ENCODE measurements around the gene LIPE.
A peak's percentile ranks its signal among the peaks of the same experiment; 100 is the strongest.

Gene LIPE

DNA sequence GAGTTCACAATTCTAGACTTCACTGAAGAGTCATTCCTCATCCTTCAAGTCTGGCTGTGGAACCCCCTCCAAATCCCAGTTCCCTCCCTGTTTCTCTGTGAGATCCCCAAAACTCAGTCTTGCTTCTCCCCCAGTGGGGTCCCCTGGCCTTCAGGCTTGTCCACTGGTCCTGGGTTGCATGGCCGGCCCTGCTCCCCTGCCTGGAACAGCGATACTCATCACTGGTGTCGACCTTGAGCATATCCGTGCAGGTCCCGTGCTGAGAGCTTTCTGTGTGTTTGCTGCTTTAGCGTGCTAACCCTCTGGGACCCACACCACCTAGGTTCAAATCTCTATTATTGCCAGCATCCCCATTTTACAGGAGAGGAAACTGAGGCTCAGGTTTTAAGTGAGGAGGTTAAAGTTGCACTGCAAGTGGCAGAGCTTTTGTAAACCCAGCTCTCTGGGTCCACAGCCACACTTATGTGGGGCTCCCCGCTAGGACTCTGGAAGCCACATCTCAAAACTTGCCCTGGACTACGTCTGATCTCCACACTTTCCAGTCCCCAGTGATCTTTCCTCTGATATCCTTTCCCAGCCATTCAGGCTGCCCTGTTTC, 15.5 kb downstream of the LIPE start:
- DNase-seq (ENCODE audit: low spot score) = no peak

DNA sequence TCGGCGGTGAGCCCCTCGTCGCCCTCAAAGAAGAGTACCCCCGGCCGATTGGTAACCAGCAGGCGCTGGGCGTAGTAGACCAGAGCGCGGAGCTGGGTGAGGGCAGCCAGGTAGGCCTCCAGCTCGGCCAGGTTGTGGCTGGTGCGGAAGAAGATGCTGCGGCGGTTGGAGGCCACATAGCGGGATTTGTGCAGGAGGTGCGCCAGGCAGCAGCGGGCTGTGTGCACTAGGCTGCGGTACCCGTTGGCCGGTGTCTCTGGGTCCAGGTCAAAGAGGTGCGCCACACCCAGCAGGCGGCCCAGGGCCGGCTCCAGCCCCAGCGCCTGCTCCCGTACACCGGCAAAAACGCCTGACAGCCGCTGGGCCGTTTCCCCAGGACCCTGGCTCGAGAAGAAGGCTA, 16.8 kb downstream of the LIPE start:
- DNase-seq (ENCODE audit: low spot score) = no peak

DNA sequence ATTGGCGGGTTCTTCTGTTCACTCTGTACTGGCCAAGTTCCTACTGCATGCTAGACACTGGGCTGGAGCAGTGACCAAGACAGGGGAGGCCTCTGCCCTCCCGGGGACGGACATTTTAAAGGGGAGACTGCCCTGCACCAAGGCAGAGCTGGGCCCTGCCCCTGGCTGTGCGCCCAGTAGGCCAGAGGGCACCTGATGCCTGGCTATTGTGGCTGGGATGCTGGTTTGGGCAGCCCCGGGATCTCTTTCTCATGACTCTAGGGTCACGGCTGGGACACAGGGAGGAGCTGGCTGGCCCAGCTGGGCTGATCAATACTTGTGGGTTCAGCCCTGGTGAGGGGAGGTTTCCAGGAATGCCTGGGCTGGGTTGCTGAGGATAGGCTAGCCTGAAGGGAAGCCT, 17.7 kb downstream of the LIPE start:
- DNase-seq (ENCODE audit: low spot score) = no peak

DNA sequence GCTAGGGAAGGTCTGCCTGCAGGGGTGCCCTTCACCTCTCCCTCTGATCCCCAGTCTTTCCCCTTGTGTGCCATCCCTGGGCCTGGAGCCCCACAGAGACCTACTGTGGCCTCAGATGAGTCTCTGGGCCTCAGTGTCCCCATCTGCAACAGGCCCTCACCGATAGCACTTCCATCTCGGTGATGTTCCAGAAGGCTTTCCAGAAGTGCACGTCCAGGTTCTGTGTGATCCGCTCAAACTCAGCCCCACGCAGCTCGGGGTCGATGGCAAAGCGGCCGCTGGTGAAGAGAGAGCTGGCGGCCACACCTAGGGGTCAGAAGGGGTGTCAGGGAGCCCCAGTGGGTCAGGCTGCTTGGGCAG, 19.4 kb downstream of the LIPE start:
- no peak for DNase-seq (ENCODE audit: low spot score)

DNA sequence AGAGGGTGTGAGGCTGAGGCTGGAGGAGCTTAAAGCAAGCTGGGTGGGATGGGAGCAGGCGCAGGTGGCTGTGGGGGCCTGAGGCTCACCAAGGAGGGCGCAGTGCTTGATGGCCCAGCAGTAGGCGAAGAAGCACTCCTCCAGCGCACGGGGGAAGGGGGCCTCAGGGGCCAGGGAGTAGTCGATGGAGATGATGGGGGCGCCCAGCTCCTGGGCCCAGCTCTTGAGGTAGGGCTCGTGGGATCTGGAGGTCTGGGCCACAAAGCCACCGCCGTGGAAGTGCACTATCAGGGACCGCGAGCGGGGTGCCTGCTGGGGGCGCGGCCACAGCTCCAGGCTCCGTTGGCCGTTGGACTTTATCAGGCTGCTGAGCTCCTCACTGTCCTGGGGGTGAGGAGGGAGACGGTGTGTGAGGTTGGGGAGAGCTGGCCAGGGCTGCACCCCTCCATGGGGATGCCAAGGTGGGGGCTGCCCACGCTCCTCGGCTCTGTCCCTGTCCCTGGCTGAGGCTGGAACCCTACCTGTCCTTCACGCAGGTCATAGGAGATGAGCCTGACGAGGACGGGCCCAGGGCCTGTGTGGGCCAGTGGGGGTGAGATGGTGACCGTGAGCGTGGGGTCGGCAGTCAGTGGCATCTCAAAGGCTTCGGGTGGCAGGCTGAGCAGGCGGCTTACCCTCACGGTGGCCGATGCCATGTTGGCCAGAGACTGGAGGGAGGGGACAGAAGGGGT, 19.9 kb downstream of the LIPE start:
- DNase-seq (ENCODE audit: low spot score) = no peak

DNA sequence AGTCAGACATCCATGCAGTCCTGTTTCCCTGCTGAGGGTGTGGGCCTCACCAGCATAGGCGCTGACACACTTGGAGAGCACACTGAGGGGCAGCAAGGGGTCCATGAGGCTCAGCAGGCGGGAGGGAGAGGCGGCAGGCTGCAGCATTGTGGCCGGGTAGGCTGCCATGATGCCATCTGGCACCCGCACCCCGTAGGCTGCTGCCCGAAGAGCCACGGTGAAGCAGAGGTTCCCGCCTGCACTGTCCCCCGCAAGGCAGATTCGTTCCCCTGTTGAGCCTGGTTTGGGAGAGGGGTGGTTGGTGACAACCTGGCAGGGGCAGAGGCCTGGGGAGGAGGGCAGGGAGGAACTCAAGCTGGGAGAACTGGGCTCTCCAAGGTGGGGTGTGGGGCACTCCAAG, 21.1 kb downstream of the LIPE start:
- DNase-seq (ENCODE audit: low spot score) = no peak

DNA sequence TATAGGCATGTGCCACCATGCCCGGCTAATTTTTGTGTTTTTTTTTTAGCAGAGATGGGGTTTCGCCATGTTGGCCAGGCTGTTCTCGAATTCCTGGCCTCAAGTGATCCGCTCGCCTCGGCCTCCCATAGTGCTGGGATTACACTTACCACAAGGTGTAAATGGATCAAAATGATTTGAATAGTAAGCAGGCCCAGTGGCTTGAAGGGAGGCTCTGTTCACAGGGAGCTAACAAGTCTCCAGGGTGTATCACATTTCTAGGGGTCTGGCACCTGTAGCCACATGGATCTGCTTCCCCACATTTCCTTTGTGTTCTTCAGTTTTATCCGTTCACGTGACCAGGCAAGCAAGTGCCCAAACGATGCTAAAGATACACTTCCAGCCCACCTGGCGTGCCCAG, 23.6 kb downstream of the LIPE start:
- no peak for DNase-seq (ENCODE audit: low spot score)

DNA sequence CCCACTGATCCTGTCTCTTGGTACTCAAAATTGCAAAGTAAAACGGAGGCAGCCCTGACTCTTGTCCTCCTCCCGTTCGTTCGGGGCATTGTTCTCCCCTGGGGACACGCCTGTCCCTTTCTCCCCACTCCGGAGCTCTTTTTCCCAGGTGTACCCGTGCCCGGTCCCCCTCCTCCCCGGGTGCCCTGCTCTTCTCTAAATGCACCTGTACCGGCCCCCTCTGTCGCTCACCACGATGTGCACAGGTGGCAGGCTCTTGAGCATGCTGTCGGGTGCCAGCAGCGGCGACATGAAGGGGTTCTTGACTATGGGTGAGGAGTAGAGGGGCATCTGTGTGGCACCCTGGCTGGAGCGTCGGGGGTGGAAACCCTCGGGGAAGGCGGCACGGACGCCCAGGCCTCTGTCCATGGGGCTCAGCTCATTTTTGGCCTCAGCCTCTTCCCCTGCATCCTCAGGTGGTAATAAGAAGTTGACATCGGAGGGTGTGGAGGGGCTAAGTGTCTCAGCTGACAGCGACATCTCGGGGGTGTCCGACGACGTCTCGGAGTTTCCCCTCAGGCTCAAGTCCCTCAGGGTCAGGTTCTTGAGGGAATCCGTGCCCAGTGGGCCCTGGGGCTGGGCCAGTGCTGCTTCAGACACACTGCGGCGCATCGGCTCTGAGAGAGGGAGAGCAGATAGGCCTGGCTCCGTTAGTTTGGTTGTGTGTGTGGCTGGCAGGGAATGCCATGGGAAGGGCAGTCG, 24.6 kb downstream of the LIPE start:
- DNase-seq (ENCODE audit: low spot score) = no peak

DNA sequence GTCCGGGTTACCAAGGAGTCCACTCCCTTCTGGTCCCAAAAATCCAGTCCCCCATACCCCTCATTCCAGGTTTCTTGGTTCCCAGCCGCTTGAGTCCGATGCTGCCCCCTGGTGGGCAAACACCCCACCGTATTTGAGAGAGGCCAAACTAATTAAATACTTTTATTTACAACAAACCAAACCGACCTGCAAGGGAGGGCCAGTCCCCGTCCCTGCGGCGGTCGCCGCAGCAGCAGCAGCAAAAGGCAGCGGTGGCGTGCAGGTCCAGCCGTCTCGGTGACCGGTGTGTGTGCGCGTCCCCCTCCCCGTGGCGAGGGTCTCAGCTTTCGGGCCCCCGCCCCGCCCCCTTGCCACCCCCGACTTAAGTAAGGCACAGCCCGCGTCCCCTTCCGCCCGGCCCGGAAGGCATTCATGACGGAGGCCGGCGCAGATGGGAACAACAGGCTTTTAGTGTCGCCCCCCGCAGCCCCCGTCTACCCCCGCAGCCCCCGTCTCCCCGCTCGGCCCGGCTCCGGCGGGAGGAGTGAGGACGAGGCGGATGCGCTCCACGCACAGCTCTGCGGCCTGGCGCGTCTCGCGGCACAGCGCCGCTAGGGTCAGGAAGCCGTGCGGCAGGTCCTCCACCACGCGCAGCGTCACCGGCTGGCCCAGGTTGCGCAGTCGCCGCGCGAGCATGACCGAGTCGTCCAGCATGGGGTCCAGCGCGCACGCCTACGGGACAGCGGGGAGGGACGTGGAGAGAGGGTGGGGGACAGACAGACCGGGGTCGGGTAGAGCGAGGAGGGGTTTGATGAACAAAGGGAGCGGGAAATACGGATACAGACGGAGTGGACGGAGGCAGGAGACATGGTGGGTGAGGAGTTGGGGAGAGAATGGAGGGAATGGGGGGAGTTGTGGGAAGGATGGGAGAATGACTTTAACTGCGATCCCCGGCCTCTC, 25.6 kb downstream of the LIPE start:
- DNase-seq (ENCODE audit: low spot score) = peak; percentile 68

DNA sequence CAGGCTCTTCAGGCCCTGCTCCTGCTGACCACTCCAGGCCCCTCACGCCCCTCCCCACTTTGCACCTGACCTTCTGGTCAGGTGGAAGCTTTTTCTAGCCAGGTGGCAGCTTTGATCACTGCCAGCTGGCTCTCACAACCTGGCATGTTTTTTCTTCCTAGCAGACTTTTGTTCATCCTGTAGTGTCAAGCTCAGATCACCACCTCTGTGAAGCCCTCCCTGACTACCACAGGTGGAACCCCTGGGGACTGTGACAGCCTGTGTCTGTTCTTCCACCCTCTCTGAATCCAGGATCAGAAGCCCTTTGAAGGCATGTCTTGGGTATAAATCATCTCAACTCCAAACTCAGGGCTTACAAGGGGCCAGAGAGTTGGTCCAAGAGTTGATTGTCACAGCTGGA, 26.8 kb downstream of the LIPE start:
- no peak for DNase-seq (ENCODE audit: low spot score)

DNA sequence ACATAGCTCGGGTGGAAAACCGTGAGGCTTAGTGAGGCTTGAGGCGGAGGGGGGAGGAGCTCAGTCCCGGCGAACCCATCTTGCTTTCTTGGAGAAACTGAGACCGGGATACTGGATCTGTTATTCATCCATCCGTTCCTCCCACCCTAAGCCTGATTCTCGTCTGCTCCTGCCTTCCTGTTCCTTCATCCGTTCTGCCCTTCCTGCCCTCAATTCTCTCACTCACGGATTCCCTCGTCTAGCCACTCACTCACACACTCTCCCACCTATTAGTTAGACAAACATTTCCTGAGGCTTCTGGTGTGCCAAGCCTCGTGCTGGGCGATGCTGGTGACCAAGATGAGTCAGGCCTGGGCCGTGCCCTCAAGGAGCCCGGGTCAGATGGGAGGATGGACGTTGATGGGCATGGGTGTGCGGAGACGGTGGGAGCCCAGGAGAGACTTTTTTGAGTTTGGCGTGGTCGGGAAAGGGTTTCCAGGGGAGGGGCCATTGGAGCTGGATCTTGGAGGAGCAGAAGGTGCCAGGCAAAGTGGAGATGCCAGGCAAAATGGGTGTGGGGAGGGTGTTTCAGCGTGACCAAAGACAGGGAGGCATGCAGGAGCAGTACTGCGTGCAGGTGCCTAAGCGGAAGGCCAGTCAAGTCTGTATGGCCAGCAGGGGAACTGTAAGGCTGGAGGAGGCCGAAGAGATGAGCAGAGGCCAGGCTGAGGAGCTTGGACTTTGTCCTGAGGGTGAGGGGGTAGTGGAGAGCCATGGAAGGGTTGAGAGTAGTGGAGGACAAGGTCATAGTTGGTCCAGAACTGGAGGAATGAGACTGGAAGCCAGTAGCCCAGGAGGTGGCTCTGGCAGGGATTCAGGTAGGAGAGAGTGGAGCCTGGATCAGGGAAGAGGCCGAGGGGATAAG, 29.7 kb downstream of the LIPE start:
- no peak for DNase-seq (ENCODE audit: low spot score)

DNA sequence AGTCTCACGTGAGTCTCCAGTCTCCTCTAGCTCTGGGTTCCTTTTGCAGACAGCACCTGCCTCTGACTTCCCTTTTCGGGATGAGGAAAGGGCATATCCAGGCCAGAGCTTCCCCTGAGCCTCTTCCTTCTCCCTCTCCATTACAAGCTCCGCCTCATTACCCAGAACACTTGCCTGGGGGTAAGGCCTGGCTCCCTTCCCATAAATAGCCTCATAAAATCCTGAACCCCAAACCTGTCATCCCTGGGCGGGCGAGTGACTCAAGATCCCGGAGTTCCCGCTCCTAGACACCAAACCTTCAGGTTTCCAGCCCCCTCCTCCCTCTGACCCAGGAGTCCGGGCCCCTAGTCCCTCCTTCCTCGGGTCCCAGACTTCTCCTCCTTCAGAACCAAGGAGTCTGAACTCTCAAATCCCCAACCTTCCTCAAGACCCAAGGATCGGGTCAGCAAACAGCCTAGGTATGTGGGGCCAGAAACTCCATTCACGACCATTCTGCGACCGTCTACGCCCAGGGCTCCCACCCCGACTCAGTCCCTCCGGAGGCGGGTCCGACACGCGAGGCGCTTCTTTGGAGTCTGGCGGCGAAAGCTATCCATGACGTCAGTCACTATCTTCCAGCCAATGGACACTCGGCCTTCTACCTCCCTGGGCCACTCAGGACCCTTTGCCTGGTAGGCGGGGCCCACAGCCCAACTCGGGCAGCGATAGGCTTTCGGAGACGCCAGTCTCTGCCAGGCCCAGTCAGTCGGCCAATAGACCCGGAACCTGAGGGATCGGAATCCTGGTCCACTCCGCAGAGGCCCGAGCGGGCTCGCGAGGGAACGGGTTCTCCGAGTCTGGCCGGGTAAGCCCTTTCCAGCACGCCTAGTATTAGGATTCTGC, 30.6 kb downstream of the LIPE start:
- DNase-seq (ENCODE audit: low spot score) = peak; percentile 98

DNA sequence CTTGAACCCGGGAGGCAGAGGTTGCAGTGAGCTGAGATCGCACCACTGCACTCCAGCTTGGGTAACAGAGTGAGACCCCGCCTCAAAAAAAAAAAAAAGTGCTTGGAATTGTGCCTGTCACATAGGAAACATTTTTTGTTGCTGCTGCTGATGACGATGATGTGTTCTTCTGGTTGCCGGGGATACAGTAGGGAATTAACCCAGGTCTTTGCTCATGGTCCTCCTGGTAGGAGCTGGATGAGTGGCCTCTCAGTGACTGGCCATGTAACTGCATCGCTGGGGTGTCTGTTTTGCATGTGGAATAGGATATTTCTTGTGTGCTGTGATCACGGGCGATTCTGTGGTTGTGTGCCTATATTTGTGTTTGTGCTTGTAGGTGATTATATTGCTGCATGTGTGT, 32.4 kb downstream of the LIPE start:
- DNase-seq (ENCODE audit: low spot score) = no peak

DNA sequence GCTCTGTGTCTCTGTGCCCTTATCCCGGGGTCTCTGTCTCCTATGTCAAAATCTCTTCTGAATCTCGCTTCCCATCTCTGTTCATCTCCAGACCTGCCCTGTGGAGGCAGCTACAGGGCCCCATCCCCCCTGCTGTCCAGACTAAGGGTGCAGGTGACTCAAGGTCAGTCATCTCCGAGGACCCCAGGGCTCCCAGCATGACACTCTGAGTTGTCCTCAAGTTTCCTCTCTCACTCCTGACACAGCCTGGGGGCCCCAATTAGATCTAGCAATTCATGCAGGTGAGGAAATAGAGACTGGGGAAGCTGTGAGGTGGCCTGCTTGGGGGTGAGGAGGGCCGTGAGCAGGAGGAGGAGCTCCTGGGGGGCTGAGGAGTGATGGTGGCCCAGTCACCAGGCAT, 35.0 kb downstream of the LIPE start:
- no peak for DNase-seq (ENCODE audit: low spot score)

DNA sequence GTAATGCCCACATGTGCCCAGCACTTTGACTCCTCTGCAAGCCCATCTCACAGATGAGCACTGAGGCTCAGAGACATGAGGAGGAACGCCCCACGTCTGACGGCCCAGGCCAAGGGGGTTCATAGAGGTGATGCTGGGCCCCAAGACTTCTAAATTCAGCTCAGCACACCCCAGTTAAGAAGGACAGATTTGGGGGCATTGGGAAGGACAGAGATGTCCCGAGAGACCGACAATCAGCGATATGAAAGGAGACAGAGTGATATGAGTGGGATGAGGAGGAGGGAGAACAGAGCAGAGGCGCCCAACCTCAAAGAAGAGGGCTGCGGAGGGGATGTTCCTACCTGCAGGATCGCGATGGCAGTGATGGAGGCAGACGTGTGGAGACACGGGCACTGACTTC, 37.3 kb downstream of the LIPE start, which contains the start of gene CNFN:
CNFN (minus strand) TSS at position 399 of the 400 bp plus-strand sequence. CDS start 1,260 bp downstream, outside the sequence.
- no peak for DNase-seq (ENCODE audit: low spot score)

DNA sequence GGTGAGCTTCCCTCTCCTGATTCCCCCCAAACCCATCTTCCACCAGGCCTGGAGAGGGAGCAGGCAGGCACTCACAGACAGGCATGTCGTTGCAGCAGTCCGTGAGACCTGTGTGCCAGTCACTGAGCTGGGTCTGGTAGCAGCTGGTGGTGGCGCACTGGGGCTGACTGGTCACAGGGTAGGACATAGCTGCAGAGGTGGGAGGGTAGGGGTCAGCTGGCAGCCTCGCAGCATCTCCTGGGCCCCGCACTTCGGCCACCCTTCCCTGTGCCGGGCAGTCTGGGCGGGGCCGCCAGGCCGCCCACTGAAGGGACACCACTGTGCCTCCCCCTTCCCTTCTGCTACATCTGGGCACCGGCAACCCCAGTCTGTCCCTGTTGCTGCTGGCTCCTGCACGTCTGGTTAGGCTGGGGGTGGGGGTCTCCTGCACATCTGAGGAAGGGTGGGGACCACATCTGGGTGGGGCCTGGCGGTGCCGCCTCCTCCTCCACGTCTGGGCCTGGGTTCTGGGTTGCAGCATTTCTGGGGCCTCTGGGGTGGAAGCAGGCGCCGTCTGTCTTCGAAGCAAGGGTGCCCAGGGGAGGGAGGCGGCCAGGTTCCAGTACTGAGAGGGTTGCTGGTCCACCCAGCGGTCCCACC, 38.2 kb downstream of the LIPE start:
- no peak for DNase-seq (ENCODE audit: low spot score)

DNA sequence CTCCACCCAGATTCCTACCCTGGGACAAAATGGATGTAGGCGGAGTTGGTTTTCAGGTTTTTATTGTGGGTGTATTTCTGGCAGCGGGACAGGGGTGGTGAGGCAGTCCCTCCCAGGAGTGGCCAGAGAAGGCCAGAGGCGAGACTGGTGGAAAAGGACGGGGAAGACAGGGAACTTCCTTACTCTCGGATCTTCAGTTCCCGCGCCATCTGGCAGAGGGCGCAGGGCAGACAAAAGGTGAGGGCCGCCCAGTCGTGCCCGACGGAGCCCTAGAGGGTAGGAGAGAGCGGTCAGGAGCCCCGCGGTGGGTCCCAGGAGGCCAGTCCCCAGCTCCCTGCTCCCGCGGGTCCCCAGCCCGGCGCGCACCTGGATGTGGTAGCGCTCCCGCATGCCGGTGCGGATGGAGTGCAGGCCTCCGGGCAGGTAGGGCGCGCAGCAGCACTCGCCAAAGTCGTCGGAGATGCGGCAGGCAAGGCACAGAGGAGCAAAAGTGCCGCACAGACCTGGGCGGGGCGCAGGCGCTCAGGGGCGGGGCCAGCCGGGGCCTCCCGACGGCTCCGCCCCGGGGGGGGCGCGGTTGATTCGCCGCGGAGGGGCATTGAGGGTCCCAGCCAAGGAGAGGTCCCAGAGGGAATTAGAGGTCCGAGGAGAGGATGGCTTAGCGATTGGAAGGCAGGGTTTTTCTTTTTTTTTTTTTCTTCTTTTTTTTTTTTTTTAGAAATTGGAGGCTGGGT, 40.0 kb downstream of the LIPE start:
- DNase-seq (ENCODE audit: low spot score) = no peak

DNA sequence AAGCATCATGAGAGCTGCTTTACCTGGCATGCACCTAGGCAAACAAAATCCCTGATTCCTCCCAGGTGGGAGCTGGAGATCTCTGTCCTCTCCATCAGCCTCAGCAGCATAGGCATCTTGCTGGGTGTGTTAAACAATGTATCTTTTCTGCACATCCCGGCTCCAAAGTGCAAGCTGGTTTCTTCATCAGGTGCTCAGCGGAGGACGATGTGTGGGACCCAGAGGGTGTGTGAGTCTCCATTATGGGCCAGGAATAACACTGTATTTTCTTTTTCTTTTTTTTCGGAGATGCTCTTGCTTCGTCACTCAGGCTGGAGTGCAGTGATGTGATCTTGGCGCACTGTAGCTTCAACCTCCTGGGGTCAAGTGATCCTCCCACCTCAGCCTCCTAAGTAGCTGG, 47.0 kb downstream of the LIPE start:
- DNase-seq (ENCODE audit: low spot score) = peak; percentile 35
